ENCODE results near the gene PPFIBP1.

- TF ChIP-seq CTCF (IDR thresholded peaks at IDR 0.05) = no peak
- TF ChIP-seq POLR2AphosphoS5 (IDR thresholded peaks at IDR 0.05) = no peak
These were observed 47.5 kb downstream of the PPFIBP1 start for GRCh38 chr12:27571463-27571862.

All from breast epithelium (tissue), 3 donors.